Measurements from ENCODE around the gene MORN1.
"Not testable (repeated sequence)": the region's sequence is repeated elsewhere in the genome, so short reads cannot be mapped to it uniquely, and the experiment has no call there.

GRCh38 chr1:2331580-2331979 lies 59.8 kb downstream of the MORN1 start:
- TF ChIP-seq, protein P1, sequence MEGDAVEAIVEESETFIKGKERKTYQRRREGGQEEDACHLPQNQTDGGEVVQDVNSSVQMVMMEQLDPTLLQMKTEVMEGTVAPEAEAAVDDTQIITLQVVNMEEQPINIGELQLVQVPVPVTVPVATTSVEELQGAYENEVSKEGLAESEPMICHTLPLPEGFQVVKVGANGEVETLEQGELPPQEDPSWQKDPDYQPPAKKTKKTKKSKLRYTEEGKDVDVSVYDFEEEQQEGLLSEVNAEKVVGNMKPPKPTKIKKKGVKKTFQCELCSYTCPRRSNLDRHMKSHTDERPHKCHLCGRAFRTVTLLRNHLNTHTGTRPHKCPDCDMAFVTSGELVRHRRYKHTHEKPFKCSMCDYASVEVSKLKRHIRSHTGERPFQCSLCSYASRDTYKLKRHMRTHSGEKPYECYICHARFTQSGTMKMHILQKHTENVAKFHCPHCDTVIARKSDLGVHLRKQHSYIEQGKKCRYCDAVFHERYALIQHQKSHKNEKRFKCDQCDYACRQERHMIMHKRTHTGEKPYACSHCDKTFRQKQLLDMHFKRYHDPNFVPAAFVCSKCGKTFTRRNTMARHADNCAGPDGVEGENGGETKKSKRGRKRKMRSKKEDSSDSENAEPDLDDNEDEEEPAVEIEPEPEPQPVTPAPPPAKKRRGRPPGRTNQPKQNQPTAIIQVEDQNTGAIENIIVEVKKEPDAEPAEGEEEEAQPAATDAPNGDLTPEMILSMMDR (IDR thresholded peaks at IDR 0.05; ENCODE audit: low read depth, low read length), result not testable (repeated sequence)
- TF ChIP-seq EZH2phosphoT487 (IDR thresholded peaks at IDR 0.05; ENCODE audit: low read depth), result not testable (repeated sequence)

Measured in OCI-LY3 (cell line).